Smooth muscle cell (in vitro differentiated cells): ENCODE measurements around the gene DAAM1. TPM values are rescaled to one million over a fixed set of nuclear protein-coding genes. Genes with fewer than 3 reads are reported as not detected.

ENCODE experiments used
- DNase-seq: peaks from one replicate; lab custom pipeline; 2025; ENCODE audit not compliant: unreplicated experiment; lab: John Stamatoyannopoulos, UW
- H2AFZ ChIP-seq: fragments of 200-600 bp; sonication (generic); 2 replicates; pipeline ENCODE4 v1.6.0; 2016; ENCODE audit warnings: antibody characterized with exemption, low read depth, mild to moderate bottlenecking
- H3F3A ChIP-seq: fragments of 200-600 bp; sonication (generic); 2 replicates; pipeline ENCODE4 v1.6.0; 2017; ENCODE audit warnings: antibody characterized with exemption, low read depth
- H3K27ac ChIP-seq: fragments of 200-600 bp; sonication (generic); 2 replicates; pipeline ENCODE4 v1.5.1; 2016; ENCODE audit warnings: low read depth, mild to moderate bottlenecking
- H3K27me3 ChIP-seq: fragments of 200-600 bp; sonication (generic); 2 replicates; pipeline ENCODE4 v1.6.1; 2016; ENCODE audit warnings: low read depth, mild to moderate bottlenecking
- H3K36me3 ChIP-seq: fragments of 200-600 bp; sonication (generic); 2 replicates; pipeline ENCODE4 v1.5.1; 2016; ENCODE audit warnings: low read depth
- H3K4me1 ChIP-seq: fragments of 200-600 bp; sonication (generic); 2 replicates; pipeline ENCODE4 v1.5.1; 2016; ENCODE audit warnings: low read depth
- H3K4me2 ChIP-seq: fragments of 200-600 bp; sonication (generic); 2 replicates; pipeline ENCODE4 v1.6.0; 2016; ENCODE audit warnings: mild to moderate bottlenecking
- H3K4me3 ChIP-seq: fragments of 200-600 bp; sonication (generic); 2 replicates; pipeline ENCODE4 v1.5.1; 2016; ENCODE audit warnings: mild to moderate bottlenecking
- H3K79me2 ChIP-seq: fragments of 200-600 bp; sonication (generic); 2 replicates; pipeline ENCODE4 v1.6.0; 2016; ENCODE audit warnings: low read depth, mild to moderate bottlenecking
- H3K9ac ChIP-seq: fragments of 200-600 bp; sonication (generic); 2 replicates; pipeline ENCODE4 v1.6.0; 2016; ENCODE audit warnings: low read depth
- H3K9me3 ChIP-seq: fragments of 200-600 bp; sonication (generic); replicated peaks from 2 replicates; pipeline ENCODE4 v1.5.1; 2016; ENCODE audit warnings: low read depth
- H4K20me1 ChIP-seq: fragments of 200-600 bp; sonication (generic); 2 replicates; pipeline ENCODE4 v1.6.0; 2016; ENCODE audit warnings: low read depth
- CTCF ChIP-seq: fragments of 200-600 bp; sonication (generic); IDR thresholded peaks from 2 replicates; pipeline ENCODE4 v1.5.1; 2017; ENCODE audit warnings: borderline replicate concordance, mild to moderate bottlenecking, antibody characterized with exemption; ENCODE audit not compliant: insufficient read depth, poor library complexity, severe bottlenecking
- WGBS: methylation state at CpG from one replicate; pipeline ENCODE4 v1.1.7; 2016; ENCODE audit warnings: low lambda C conversion rate; 5-methylcytosine and 5-hydroxymethylcytosine counted together
- polyA plus RNA-seq: library from polyadenylated mRNA; unstranded; fragments of >200 nt; fragmentation: Nextera tagmentation; extraction: Ambion mirVana; gene quantifications from 2 replicates; pipeline ENCODE4 v1.2.1, GENCODE V29; 2016
- total RNA-seq: library from RNA; depleted of rRNA; stranded (reverse); fragments of >200 nt; gene quantifications from 2 replicates; pipeline ENCODE4 v1.2.3, GENCODE V29; 2014

Gene DAAM1
- total and polyA plus RNA-seq, 2 experiments from 2014 or later = 10.9 to 46.4 TPM

DNA sequence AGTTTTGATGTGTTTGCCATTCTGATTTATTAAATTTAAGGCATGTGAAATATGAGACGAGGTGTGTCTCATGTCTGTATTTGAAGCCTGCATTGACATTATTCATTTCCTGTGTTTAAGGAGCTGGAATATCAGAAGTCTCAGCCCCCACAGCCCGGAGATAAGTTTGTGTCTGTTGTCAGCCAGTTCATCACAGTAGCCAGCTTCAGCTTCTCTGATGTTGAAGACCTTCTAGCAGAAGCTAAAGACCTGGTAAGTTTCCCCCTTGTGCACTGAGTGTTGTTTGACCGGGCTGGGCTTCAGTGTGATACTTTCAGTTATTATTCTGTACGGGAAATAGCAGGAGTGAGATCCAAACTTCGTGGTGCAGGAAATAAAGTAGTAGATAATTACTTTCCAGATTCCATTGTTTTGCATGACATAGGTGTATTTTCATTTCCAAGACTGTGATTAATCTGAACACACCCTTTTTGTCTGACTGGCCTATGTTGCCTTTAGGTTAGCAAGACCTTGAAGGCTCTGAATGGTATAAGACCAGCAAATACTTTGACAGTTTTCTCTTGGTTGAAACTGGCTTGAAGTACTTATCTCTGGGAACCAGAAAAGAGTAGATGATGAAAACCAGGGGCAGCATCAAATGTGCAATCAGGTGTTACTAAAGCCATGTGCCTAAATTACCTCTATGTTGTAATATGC lies 175.2 kb downstream of the DAAM1 start:
- Histone ChIP-seq H3K4me1 (no peaks in the 10 kb centered on the region), H3K27ac (peak overlapping the region; percentile 20), H3K27me3 (no peaks in the 10 kb centered on the region), H3K79me2 (no peaks in the 10 kb centered on the region), H4K20me1 (no peaks in the 10 kb centered on the region), H3K36me3 (no peaks in the 10 kb centered on the region), H3K9ac (no peak overlapping the region), H2AFZ (no peak overlapping the region), H3K4me2 (peak overlapping the region; percentile 65), H3F3A (no peaks in the 10 kb centered on the region), H3K4me3 (no peak overlapping the region), H3K9me3 (no peaks in the 10 kb centered on the region)
- 49% methylated on average over 5 of the region's 5 CpGs for WGBS
- no peak for TF ChIP-seq CTCF
- no peak for DNase-seq

DNA sequence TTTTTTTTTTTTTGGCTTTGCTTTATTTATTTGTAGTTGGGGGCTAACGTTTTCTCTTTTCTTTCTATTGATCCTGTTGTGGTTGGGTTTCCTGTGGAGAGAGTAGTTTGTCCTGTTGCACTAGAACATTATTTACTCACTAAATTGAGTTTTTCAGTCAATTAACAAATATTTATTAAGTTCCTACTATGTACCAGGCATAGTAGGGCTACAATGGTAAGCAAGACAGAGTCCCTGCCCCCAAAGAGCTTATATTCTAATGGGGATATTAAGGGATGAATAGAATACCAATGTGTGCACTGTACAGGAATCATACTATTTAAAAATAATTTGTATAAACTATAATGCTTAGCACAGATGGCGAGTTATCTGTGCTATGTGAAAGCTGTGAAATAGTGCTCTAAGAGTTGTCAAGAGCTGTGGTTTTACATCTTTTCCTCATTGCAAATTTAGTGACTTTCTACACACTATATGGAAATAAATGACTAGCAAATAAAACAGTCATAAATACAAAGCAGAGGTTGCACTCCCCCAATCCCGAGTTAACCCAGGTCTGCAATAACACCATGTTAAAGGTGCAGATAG lies 181.8 kb downstream of the DAAM1 start:
- Histone ChIP-seq H3K4me3 (no peak overlapping the region), H3K9me3 (no peaks in the 10 kb centered on the region), H3K27me3 (no peaks in the 10 kb centered on the region), H3K79me2 (no peaks in the 10 kb centered on the region), H3F3A (no peaks in the 10 kb centered on the region), H3K9ac (no peak overlapping the region), H3K36me3 (no peaks in the 10 kb centered on the region), H3K27ac (no peak overlapping the region), H3K4me2 (no peak overlapping the region), H2AFZ (no peak overlapping the region), H4K20me1 (no peaks in the 10 kb centered on the region), H3K4me1 (no peaks in the 10 kb centered on the region)
- 88% methylated on average over 3 of the region's 3 CpGs for WGBS
- no peak for TF ChIP-seq CTCF
- DNase-seq = no peak

DNA sequence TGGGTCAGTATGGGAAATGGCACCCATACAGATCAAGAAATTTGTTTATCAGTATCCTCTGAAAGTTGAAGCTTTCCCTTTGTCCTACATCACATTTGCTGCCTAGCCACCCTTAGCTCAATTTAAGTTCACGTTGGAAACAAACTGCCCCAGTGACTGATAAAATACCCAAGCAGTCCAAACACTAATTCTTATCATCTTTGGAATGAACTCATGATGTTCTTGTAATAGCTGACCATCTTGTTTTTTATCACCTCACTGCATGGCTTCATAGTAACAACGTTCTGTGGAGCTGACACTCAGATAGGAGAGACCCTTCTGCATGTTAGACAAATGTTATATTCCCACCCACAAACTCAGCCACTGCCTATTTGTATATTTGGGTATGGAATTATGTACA lies 183.3 kb downstream of the DAAM1 start:
- Histone ChIP-seq H3K36me3 (no peaks in the 10 kb centered on the region), H2AFZ (no peak overlapping the region), H3K4me2 (no peak overlapping the region), H3K79me2 (no peaks in the 10 kb centered on the region), H3K27me3 (no peaks in the 10 kb centered on the region), H3K4me3 (no peak overlapping the region), H3F3A (no peaks in the 10 kb centered on the region), H3K9me3 (no peaks in the 10 kb centered on the region), H3K4me1 (no peaks in the 10 kb centered on the region), H4K20me1 (no peaks in the 10 kb centered on the region), H3K27ac (no peak overlapping the region), H3K9ac (no peak overlapping the region)
- DNase-seq = no peak
- TF ChIP-seq CTCF = no peak
- 28% methylated on average over 2 of the region's 2 CpGs for WGBS

- no peak overlapping the region for H3K4me2 ChIP-seq
- H3K9ac ChIP-seq = no peak overlapping the region
- H3K27me3 ChIP-seq = no peaks in the 10 kb centered on the region
- H3K4me1 ChIP-seq = no peaks in the 10 kb centered on the region
- H3K4me3 ChIP-seq = no peak overlapping the region
- H3F3A ChIP-seq = peaks cover 8% of the 10 kb centered on the region
- H4K20me1 ChIP-seq = no peaks in the 10 kb centered on the region
- no peak overlapping the region for H3K27ac ChIP-seq
- 98% methylated on average over 3 of the region's 3 CpGs for WGBS
- no peak for TF ChIP-seq CTCF
- no peaks in the 10 kb centered on the region for H3K9me3 ChIP-seq
- DNase-seq = no peak
- no peaks in the 10 kb centered on the region for H3K36me3 ChIP-seq
- H2AFZ ChIP-seq = no peak overlapping the region
- H3K79me2 ChIP-seq = no peaks in the 10 kb centered on the region
Observed at GRCh38 chr14:59374048-59374447, 185.6 kb downstream of the DAAM1 start.
